IMR-90 (cell line): ENCODE data around the gene CENPK.

Experiments used
- MAFK ChIP-seq: IDR thresholded peaks from 2 replicates; pipeline ENCODE4 v1.6.1; 2012; ENCODE audit warnings: low read depth, low read length, improper control_type of control experiment
- MXI1 ChIP-seq: IDR thresholded peaks from 2 replicates; pipeline ENCODE4 v1.6.1; 2012; ENCODE audit warnings: low read depth, mild to moderate bottlenecking, low read length, moderate library complexity, borderline replicate concordance
- POLR2A ChIP-seq: IDR thresholded peaks from 2 replicates; pipeline ENCODE4 v1.6.1; 2012; ENCODE audit warnings: mild to moderate bottlenecking, low read depth, low read length
- SMC3 ChIP-seq: fragments of 150-350 bp; IDR thresholded peaks from 2 replicates; pipeline ENCODE4 v1.6.1; 2016; ENCODE audit warnings: low read depth, mild to moderate bottlenecking, antibody characterized with exemption, low read length, moderate library complexity
- TF ChIP-seq, protein P1 (sequence below): conservative IDR thresholded peaks from 2 replicates; pipeline ENCODE4 v1.5.1; 2012; ENCODE audit warnings: mild to moderate bottlenecking, low read depth, low read length, improper control_type of control experiment
- TF ChIP-seq, protein P2 (sequence below): fragments of 150-350 bp; IDR thresholded peaks from 2 replicates; pipeline ENCODE4 v1.6.1; 2017; ENCODE audit warnings: mild to moderate bottlenecking, antibody characterized with exemption, low read length, low read depth

DNA sequence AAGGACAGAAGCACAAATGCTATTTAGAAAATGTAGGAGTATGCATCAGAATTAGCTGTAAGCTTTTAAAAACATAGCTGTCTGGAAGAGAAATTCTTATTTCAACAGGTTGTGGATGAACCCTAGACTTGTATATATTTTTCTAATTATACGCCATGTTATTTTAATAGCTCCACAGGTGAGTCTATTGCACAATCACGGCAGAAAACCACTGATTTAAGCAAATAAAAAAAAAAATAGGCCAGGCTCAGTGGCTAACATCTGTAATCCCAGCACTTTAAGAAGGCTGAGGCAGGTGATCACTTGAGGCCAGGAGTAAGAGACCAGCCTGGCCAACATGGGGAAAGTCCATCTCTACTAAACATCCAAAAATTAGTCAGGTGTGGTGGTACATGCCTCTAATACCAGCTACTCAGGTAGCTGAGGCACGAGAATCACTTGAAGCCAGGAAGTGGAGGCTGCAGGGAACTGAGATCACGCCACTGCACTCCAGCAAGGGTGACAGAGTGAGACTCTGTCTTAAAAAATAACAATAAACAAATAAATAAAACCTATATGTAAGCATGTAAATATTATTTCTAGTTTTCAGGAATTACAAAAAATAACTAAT lies 49.4 kb upstream of the CENPK start:
- TF ChIP-seq, protein P1, sequence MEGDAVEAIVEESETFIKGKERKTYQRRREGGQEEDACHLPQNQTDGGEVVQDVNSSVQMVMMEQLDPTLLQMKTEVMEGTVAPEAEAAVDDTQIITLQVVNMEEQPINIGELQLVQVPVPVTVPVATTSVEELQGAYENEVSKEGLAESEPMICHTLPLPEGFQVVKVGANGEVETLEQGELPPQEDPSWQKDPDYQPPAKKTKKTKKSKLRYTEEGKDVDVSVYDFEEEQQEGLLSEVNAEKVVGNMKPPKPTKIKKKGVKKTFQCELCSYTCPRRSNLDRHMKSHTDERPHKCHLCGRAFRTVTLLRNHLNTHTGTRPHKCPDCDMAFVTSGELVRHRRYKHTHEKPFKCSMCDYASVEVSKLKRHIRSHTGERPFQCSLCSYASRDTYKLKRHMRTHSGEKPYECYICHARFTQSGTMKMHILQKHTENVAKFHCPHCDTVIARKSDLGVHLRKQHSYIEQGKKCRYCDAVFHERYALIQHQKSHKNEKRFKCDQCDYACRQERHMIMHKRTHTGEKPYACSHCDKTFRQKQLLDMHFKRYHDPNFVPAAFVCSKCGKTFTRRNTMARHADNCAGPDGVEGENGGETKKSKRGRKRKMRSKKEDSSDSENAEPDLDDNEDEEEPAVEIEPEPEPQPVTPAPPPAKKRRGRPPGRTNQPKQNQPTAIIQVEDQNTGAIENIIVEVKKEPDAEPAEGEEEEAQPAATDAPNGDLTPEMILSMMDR: no peak
- TF ChIP-seq SMC3: no peak
- TF ChIP-seq POLR2A: no peak
- no peak for TF ChIP-seq MXI1
- TF ChIP-seq, protein P2, sequence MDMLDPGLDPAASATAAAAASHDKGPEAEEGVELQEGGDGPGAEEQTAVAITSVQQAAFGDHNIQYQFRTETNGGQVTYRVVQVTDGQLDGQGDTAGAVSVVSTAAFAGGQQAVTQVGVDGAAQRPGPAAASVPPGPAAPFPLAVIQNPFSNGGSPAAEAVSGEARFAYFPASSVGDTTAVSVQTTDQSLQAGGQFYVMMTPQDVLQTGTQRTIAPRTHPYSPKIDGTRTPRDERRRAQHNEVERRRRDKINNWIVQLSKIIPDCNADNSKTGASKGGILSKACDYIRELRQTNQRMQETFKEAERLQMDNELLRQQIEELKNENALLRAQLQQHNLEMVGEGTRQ: no peak
- no peak for TF ChIP-seq MAFK
